ENCODE results near the gene FOXO1.

FOXO1 gene

GRCh38 chr13:40590112-40590862 lies 76.2 kb downstream of the FOXO1 start:
- Histone ChIP-seq H3K27me3 (ENCODE audit: control insufficient read depth in 1 of 2, insufficient read depth in 2 of 2, low read length in 2 of 2) (no peaks in the 10 kb centered on the region), H3K9me3 (ENCODE audit: control insufficient read depth in 2 of 2, low read length in 2 of 2) (no peaks in the 10 kb centered on the region), H3K4me1 (ENCODE audit: control insufficient read depth, insufficient read depth, low read length) (peaks cover 19% of the 10 kb centered on the region), H3K27ac (ENCODE audit: low read length) (no peak overlapping the region), H3K36me3 (ENCODE audit: control insufficient read depth in 2 of 2, insufficient read depth in 2 of 2, low read length in 2 of 2) (no peaks in the 10 kb centered on the region), H3K4me3 (ENCODE audit: low read length in 2 of 2) (no peak overlapping the region), H3K9ac (ENCODE audit: low read length in 2 of 2) (no peak overlapping the region)

DNA sequence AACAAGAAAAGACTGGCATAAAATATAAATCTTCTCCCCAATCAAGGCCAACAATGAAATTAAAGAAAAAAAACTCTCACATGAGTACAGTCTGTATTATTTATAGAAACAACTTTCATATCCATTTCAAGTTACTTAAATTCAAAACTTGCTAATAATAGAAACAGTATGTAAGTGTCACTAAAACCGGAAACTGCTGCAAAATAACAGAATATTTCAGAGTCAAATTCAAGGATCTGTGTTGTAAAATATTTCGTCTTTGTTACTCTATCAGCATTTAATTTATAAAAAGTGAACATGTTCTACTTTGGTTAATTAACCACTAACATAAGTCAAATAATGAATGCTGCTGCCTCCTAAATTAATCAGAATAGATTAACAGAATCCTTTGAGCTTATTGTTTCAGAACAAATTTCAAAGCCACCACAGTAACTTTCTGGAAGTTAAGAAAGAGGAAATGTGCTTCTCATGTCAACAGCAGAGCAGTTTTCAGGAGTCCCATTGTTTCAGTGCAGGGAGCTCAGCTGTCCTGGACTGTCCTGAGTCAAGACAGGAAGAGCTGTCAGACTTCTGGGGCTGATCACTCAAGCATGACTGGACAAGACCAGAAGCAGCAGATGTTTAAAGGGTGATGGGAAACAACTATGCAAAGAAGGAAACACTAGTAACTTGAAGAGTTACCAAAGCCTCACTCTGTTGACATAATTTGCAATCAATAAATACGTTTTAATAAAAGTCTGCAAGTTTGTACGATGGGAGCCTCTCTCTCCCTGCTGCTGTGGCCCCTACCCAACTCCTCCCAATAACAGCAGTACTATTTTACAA lies 76.9 kb downstream of the FOXO1 start:
- no peak overlapping the region for H3K27ac ChIP-seq (ENCODE audit: low read length)
- no peak overlapping the region for H3K9ac ChIP-seq (ENCODE audit: low read length in 2 of 2)
- H3K36me3 ChIP-seq (ENCODE audit: control insufficient read depth in 2 of 2, insufficient read depth in 2 of 2, low read length in 2 of 2): no peaks in the 10 kb centered on the region
- H3K27me3 ChIP-seq (ENCODE audit: control insufficient read depth in 1 of 2, insufficient read depth in 2 of 2, low read length in 2 of 2): no peaks in the 10 kb centered on the region
- no peaks in the 10 kb centered on the region for H3K9me3 ChIP-seq (ENCODE audit: control insufficient read depth in 2 of 2, low read length in 2 of 2)
- no peak overlapping the region for H3K4me3 ChIP-seq (ENCODE audit: low read length in 2 of 2)
- H3K4me1 ChIP-seq (ENCODE audit: control insufficient read depth, insufficient read depth, low read length): peaks cover 19% of the 10 kb centered on the region

- H3K36me3 ChIP-seq (ENCODE audit: control insufficient read depth in 2 of 2, insufficient read depth in 2 of 2, low read length in 2 of 2): no peaks in the 10 kb centered on the region
- peaks cover 19% of the 10 kb centered on the region for H3K4me1 ChIP-seq (ENCODE audit: control insufficient read depth, insufficient read depth, low read length)
- H3K9ac ChIP-seq (ENCODE audit: low read length in 2 of 2): no peak overlapping the region
- H3K27me3 ChIP-seq (ENCODE audit: control insufficient read depth in 1 of 2, insufficient read depth in 2 of 2, low read length in 2 of 2): no peaks in the 10 kb centered on the region
- no peak overlapping the region for H3K27ac ChIP-seq (ENCODE audit: low read length)
- H3K9me3 ChIP-seq (ENCODE audit: control insufficient read depth in 2 of 2, low read length in 2 of 2): peaks cover 0 to 2% of the 10 kb centered on the region in 2 donors
- no peak overlapping the region for H3K4me3 ChIP-seq (ENCODE audit: low read length in 2 of 2)
These were observed 78.3 kb downstream of the FOXO1 start for GRCh38 chr13:40588101-40588500.

- Histone ChIP-seq H3K9me3 (ENCODE audit: control insufficient read depth in 2 of 2, low read length in 2 of 2) (peaks cover 2 to 3% of the 10 kb centered on the region in 2 donors), H3K4me1 (ENCODE audit: control insufficient read depth, insufficient read depth, low read length) (peaks cover 19% of the 10 kb centered on the region), H3K9ac (ENCODE audit: low read length in 2 of 2) (no peak overlapping the region), H3K4me3 (ENCODE audit: low read length in 2 of 2) (no peak overlapping the region), H3K27ac (ENCODE audit: low read length) (no peak overlapping the region), H3K36me3 (ENCODE audit: control insufficient read depth in 2 of 2, insufficient read depth in 2 of 2, low read length in 2 of 2) (no peaks in the 10 kb centered on the region), H3K27me3 (ENCODE audit: control insufficient read depth in 1 of 2, insufficient read depth in 2 of 2, low read length in 2 of 2) (no peaks in the 10 kb centered on the region)
These were observed 79.4 kb downstream of the FOXO1 start for GRCh38 chr13:40586886-40587565.

- H3K27ac ChIP-seq (ENCODE audit: low read length): no peak overlapping the region
- no peak overlapping the region for H3K9ac ChIP-seq (ENCODE audit: low read length in 2 of 2)
- peaks cover 19% of the 10 kb centered on the region for H3K4me1 ChIP-seq (ENCODE audit: control insufficient read depth, insufficient read depth, low read length)
These were observed 80.5 kb downstream of the FOXO1 start for GRCh38 chr13:40585911-40586471.

DNA sequence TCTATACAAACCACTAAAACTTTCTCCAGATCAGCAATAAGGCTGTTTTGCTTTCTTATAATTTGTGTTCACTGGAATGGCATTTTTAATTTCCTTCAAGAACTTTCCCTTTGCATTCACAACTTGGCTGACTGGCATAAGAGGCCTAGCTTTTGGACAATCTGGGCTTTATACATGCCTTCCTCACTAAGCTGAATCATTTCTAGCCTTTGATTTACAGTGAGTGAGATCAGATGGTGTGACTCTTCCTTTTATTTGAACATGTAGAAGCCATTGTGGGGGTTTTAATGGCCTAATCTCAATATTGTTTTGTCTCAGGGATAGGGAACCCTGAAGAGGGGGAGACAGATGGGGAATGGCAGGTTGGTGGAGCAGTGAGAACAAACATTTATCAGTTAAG lies 82.7 kb downstream of the FOXO1 start:
- Histone ChIP-seq H3K27me3 (ENCODE audit: control insufficient read depth in 1 of 2, insufficient read depth in 2 of 2, low read length in 2 of 2) (no peaks in the 10 kb centered on the region), H3K4me1 (ENCODE audit: control insufficient read depth, insufficient read depth, low read length) (peaks cover 9% of the 10 kb centered on the region), H3K36me3 (ENCODE audit: control insufficient read depth in 2 of 2, insufficient read depth in 2 of 2, low read length in 2 of 2) (no peaks in the 10 kb centered on the region), H3K27ac (ENCODE audit: low read length) (no peak overlapping the region), H3K9me3 (ENCODE audit: control insufficient read depth in 2 of 2, low read length in 2 of 2) (peaks cover 2 to 3% of the 10 kb centered on the region in 2 donors), H3K4me3 (ENCODE audit: low read length in 2 of 2) (no peak overlapping the region), H3K9ac (ENCODE audit: low read length in 2 of 2) (no peak overlapping the region)

More at GRCh38 chr13:40585911-40586471, 80.5 kb downstream of the FOXO1 start:
- Histone ChIP-seq H3K27me3 (ENCODE audit: control insufficient read depth in 1 of 2, insufficient read depth in 2 of 2, low read length in 2 of 2) (no peaks in the 10 kb centered on the region), H3K36me3 (ENCODE audit: control insufficient read depth in 2 of 2, insufficient read depth in 2 of 2, low read length in 2 of 2) (no peaks in the 10 kb centered on the region), H3K4me3 (ENCODE audit: low read length in 2 of 2) (no peak overlapping the region), H3K9me3 (ENCODE audit: control insufficient read depth in 2 of 2, low read length in 2 of 2) (peaks cover 2 to 3% of the 10 kb centered on the region in 2 donors)

GRCh38 chr13:40582531-40582930 lies 83.9 kb downstream of the FOXO1 start:
- Histone ChIP-seq H3K9ac (ENCODE audit: low read length in 2 of 2) (no peak overlapping the region), H3K27ac (ENCODE audit: low read length) (no peak overlapping the region), H3K36me3 (ENCODE audit: control insufficient read depth in 2 of 2, insufficient read depth in 2 of 2, low read length in 2 of 2) (no peaks in the 10 kb centered on the region), H3K4me3 (ENCODE audit: low read length in 2 of 2) (no peak overlapping the region), H3K9me3 (ENCODE audit: control insufficient read depth in 2 of 2, low read length in 2 of 2) (peaks cover 2 to 3% of the 10 kb centered on the region in 2 donors), H3K27me3 (ENCODE audit: control insufficient read depth in 1 of 2, insufficient read depth in 2 of 2, low read length in 2 of 2) (no peaks in the 10 kb centered on the region), H3K4me1 (ENCODE audit: control insufficient read depth, insufficient read depth, low read length) (peaks cover 9% of the 10 kb centered on the region)

DNA sequence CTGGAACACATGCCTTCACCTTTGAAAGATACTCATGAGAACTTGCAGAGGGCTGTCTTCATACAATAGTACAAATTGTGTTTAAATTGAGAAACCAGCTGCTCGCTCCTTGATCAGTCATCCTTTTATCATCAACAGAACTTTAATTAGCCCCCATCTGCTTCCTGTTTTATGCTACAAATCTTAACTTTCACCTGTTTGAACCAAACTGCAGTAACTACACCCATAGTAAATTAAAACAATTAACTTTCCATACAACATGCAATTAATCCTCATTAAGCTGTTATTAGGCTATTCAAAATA lies 85.2 kb downstream of the FOXO1 start:
- no peak overlapping the region for H3K9ac ChIP-seq (ENCODE audit: low read length in 2 of 2)
- peaks cover under 1% of the 10 kb centered on the region for H3K4me1 ChIP-seq (ENCODE audit: control insufficient read depth, insufficient read depth, low read length)
- no peak overlapping the region for H3K4me3 ChIP-seq (ENCODE audit: low read length in 2 of 2)
- no peaks in the 10 kb centered on the region for H3K36me3 ChIP-seq (ENCODE audit: control insufficient read depth in 2 of 2, insufficient read depth in 2 of 2, low read length in 2 of 2)
- H3K9me3 ChIP-seq (ENCODE audit: control insufficient read depth in 2 of 2, low read length in 2 of 2): peaks cover 2 to 3% of the 10 kb centered on the region in 2 donors
- H3K27ac ChIP-seq (ENCODE audit: low read length): no peak overlapping the region
- H3K27me3 ChIP-seq (ENCODE audit: control insufficient read depth in 1 of 2, insufficient read depth in 2 of 2, low read length in 2 of 2): no peaks in the 10 kb centered on the region

- H3K4me3 ChIP-seq (ENCODE audit: low read length in 2 of 2): no peak overlapping the region
- no peaks in the 10 kb centered on the region for H3K36me3 ChIP-seq (ENCODE audit: control insufficient read depth in 2 of 2, insufficient read depth in 2 of 2, low read length in 2 of 2)
- no peaks in the 10 kb centered on the region for H3K27me3 ChIP-seq (ENCODE audit: control insufficient read depth in 1 of 2, insufficient read depth in 2 of 2, low read length in 2 of 2)
- H3K9me3 ChIP-seq (ENCODE audit: control insufficient read depth in 2 of 2, low read length in 2 of 2): peaks cover 2 to 3% of the 10 kb centered on the region in 2 donors
- no peak overlapping the region for H3K27ac ChIP-seq (ENCODE audit: low read length)
- no peak overlapping the region for H3K9ac ChIP-seq (ENCODE audit: low read length in 2 of 2)
- H3K4me1 ChIP-seq (ENCODE audit: control insufficient read depth, insufficient read depth, low read length): no peaks in the 10 kb centered on the region
These were observed 85.7 kb downstream of the FOXO1 start for GRCh38 chr13:40580566-40581276.

- Histone ChIP-seq H3K27me3 (ENCODE audit: control insufficient read depth in 1 of 2, insufficient read depth in 2 of 2, low read length in 2 of 2) (no peaks in the 10 kb centered on the region), H3K4me3 (ENCODE audit: low read length in 2 of 2) (no peak overlapping the region), H3K4me1 (ENCODE audit: control insufficient read depth, insufficient read depth, low read length) (no peaks in the 10 kb centered on the region), H3K9me3 (ENCODE audit: control insufficient read depth in 2 of 2, low read length in 2 of 2) (peaks cover 2 to 3% of the 10 kb centered on the region in 2 donors), H3K36me3 (ENCODE audit: control insufficient read depth in 2 of 2, insufficient read depth in 2 of 2, low read length in 2 of 2) (no peaks in the 10 kb centered on the region), H3K9ac (ENCODE audit: low read length in 2 of 2) (no peak overlapping the region), H3K27ac (ENCODE audit: low read length) (no peak overlapping the region)
These were observed 86.9 kb downstream of the FOXO1 start for GRCh38 chr13:40579535-40579934.
